Left lung (tissue), 10 donors: ENCODE measurements around the gene CTNNA1. TPM values are rescaled to one million over a fixed set of nuclear protein-coding genes. Genes with fewer than 3 reads are reported as not detected.

Experiments used
- ATAC-seq: fragments of 200-7000 bp; cut with Tn5 transposase; one replicate; pipeline ENCODE4 v1.9.1; 2020; ENCODE audit warnings: moderate library complexity
- DNase-seq, 4 donors: peaks; one replicate each; pipeline ENCODE4 v3.0.0-alpha.2; 2013 to 2020
- H3K27ac ChIP-seq, 2 donors: fragments of 200-600 bp; sonication (generic) in 1 of 2; one replicate each; pipeline versions ENCODE4 v1.5.0 to v1.8.0; 2020 to 2021
- H3K27me3 ChIP-seq, 2 donors: fragments of 200-600 bp; sonication (generic) in 1 of 2; one replicate each; pipeline versions ENCODE4 v1.5.0 to v1.8.0; 2020 to 2021
- H3K36me3 ChIP-seq, 2 donors: fragments of 200-600 bp; sonication (generic) in 1 of 2; one replicate each; pipeline versions ENCODE4 v1.5.0 to v1.8.0; 2020 to 2021
- H3K4me1 ChIP-seq, 2 donors: fragments of 200-600 bp; one replicate each; pipeline ENCODE4 v1.8.0; 2021
- H3K4me3 ChIP-seq, 2 donors: fragments of 200-600 bp; sonication (generic) in 1 of 2; one replicate each; pipeline versions ENCODE4 v1.5.0 to v1.8.0; 2020 to 2021; ENCODE audit warnings: mild to moderate bottlenecking in 1 of 2
- H3K9me3 ChIP-seq, 2 donors: fragments of 200-600 bp; sonication (generic) in 1 of 2; one replicate each; pipeline versions ENCODE4 v1.5.0 to v1.8.0; 2020 to 2021
- intact Hi-C, 2 donors: fragments of 100-400 bp; cut with DNase I; formaldehyde crosslinking; loops; one replicate each; pipeline versions ENCODE4 v1.11.2 to v1.14.2; 2022
- polyA plus RNA-seq, 6 donors: library from polyadenylated mRNA; unstranded; fragments of 120-200 nt; gene quantifications; one replicate each; pipeline ENCODE4 v1.2.1, GENCODE V29; 2013; ENCODE audit not compliant: insufficient read length in 6 of 6
- total RNA-seq, 2 donors: library from RNA; stranded (reverse); fragmentation: NEBNext Ultra II Directional; extraction: Animal tissue kit (Norgen Biotek cat#: 25700); gene quantifications; one replicate each; pipeline ENCODE4 v1.2.1, GENCODE V29; 2021
- TF ChIP-seq, protein P1 (sequence below), 2 donors: fragments of 200-600 bp; sonication (generic) in 1 of 2; IDR thresholded peaks; one replicate each; pipeline versions ENCODE4 v1.5.0 to v1.8.0; 2021; ENCODE audit warnings: antibody characterized with exemption in 2 of 2
- donor health status: DM: no; HTN: yes; CAD: no.
- donor health status: DM: no; HTN: no; CAD: no.

The CTNNA1 gene
- total and polyA plus RNA-seq, 8 donors = 309 to 443 (median 366) TPM

DNA sequence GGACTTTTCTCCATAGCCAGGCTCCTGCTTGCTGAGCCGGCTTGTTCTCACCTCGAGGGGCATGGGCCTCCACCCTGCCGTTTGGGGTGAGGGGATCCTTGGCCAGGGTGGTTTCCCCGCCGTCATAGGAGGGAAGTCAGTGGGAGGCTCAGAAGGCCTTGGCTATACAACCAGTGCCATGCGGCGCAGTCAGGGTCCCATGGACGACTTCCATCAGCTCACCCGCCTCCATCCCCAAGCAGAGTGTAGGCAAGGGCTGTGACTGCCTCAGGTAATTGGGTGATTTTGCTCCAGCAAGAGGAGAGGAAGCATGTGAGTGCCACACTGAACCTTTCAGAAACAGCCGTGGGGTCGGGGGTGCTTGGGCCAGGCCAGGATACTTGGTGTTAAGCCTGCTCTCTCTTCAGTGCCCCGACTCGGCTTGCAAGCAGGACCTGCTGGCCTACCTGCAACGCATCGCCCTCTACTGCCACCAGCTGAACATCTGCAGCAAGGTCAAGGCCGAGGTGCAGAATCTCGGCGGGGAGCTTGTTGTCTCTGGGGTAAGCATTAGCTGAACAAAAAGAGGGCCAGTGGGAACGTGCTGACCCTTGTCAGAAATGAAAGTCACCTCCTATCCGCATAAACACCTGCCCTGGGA lies 179.1 kb downstream of the CTNNA1 start:
- DNase-seq (peak in 1 of 4 donors; percentile 66), ATAC-seq (no peak)
- Histone ChIP-seq H3K27ac (no peak overlapping the region), H3K36me3 (peaks cover 0 to 90% of the 10 kb centered on the region in 2 donors), H3K4me1 (peaks cover 0 to 6% of the 10 kb centered on the region in 2 donors), H3K9me3 (no peaks in the 10 kb centered on the region), H3K27me3 (no peaks in the 10 kb centered on the region), H3K4me3 (no peak overlapping the region)
- TF ChIP-seq, protein P1, sequence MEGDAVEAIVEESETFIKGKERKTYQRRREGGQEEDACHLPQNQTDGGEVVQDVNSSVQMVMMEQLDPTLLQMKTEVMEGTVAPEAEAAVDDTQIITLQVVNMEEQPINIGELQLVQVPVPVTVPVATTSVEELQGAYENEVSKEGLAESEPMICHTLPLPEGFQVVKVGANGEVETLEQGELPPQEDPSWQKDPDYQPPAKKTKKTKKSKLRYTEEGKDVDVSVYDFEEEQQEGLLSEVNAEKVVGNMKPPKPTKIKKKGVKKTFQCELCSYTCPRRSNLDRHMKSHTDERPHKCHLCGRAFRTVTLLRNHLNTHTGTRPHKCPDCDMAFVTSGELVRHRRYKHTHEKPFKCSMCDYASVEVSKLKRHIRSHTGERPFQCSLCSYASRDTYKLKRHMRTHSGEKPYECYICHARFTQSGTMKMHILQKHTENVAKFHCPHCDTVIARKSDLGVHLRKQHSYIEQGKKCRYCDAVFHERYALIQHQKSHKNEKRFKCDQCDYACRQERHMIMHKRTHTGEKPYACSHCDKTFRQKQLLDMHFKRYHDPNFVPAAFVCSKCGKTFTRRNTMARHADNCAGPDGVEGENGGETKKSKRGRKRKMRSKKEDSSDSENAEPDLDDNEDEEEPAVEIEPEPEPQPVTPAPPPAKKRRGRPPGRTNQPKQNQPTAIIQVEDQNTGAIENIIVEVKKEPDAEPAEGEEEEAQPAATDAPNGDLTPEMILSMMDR (IDR thresholded peaks at IDR 0.05) = no peak
- intact Hi-C loops = no loop called here

- Histone ChIP-seq H3K36me3 (peaks cover 0 to 78% of the 10 kb centered on the region in 2 donors), H3K4me1 (no peaks in the 10 kb centered on the region), H3K27ac (no peak overlapping the region), H3K27me3 (no peaks in the 10 kb centered on the region), H3K9me3 (no peaks in the 10 kb centered on the region), H3K4me3 (no peak overlapping the region)
- ATAC-seq = no peak
- intact Hi-C loops = no loop called here
- no peak for DNase-seq
- TF ChIP-seq, protein P1 (IDR thresholded peaks at IDR 0.05) = no peak
These were observed 180.5 kb downstream of the CTNNA1 start for GRCh38 chr5:138933522-138934290.

DNA sequence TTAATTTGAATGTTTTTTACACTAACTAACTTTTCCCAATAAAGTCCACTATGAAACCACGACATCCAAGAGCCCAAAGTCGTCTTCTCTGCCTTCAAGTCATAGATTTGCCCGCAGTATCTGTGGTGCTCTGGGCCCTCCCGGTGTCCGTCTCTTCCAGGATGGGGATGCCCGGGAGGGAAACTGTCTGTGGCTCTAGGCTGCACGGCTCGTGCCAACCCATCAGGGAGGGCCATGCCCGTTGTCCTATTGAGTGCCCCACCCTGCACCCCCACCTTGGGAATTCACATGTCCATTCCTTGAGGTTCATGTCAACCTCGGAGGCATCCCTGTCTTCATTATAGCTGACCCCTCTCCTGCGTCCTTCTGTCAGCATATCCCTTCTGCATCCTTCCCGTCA lies 181.7 kb downstream of the CTNNA1 start:
- Histone ChIP-seq H3K9me3 (no peaks in the 10 kb centered on the region), H3K27me3 (no peaks in the 10 kb centered on the region), H3K4me3 (no peak overlapping the region), H3K36me3 (peaks cover 0 to 65% of the 10 kb centered on the region in 2 donors), H3K27ac (no peak overlapping the region), H3K4me1 (no peaks in the 10 kb centered on the region)
- TF ChIP-seq, protein P1 (IDR thresholded peaks at IDR 0.05) = no peak
- DNase-seq = peak in 1 of 4 donors; percentile 41
- no peak for ATAC-seq
- intact Hi-C loops = no loop called here

DNA sequence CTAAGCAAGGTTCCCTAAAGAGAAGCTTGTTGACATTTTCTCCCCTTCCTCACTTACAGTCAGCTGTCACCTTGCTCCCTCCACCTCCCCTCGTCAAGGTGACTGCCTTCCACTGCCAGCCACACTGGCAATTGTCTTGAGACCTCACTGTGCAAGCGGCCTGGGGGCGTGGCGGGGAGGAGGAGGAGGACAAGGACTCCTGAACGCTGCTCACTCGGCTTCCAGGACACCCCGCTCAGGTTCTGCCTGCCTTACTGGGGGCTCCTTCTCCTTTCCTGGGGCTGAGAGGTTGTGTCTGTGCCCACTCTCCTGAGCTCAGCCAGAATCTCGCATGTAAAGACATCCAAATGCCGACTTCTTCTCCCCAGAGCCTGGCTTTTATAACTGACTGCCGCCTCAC lies 182.2 kb downstream of the CTNNA1 start:
- no peaks in the 10 kb centered on the region for H3K9me3 ChIP-seq
- H3K27me3 ChIP-seq = no peaks in the 10 kb centered on the region
- DNase-seq (peak in 1 of 4 donors; percentile 69), ATAC-seq (no peak)
- H3K4me1 ChIP-seq = no peaks in the 10 kb centered on the region
- intact Hi-C loops = no loop called here
- peaks cover 0 to 60% of the 10 kb centered on the region in 2 donors for H3K36me3 ChIP-seq
- no peak overlapping the region for H3K27ac ChIP-seq
- TF ChIP-seq, protein P1 (IDR thresholded peaks at IDR 0.05) = no peak
- no peak overlapping the region for H3K4me3 ChIP-seq

DNA sequence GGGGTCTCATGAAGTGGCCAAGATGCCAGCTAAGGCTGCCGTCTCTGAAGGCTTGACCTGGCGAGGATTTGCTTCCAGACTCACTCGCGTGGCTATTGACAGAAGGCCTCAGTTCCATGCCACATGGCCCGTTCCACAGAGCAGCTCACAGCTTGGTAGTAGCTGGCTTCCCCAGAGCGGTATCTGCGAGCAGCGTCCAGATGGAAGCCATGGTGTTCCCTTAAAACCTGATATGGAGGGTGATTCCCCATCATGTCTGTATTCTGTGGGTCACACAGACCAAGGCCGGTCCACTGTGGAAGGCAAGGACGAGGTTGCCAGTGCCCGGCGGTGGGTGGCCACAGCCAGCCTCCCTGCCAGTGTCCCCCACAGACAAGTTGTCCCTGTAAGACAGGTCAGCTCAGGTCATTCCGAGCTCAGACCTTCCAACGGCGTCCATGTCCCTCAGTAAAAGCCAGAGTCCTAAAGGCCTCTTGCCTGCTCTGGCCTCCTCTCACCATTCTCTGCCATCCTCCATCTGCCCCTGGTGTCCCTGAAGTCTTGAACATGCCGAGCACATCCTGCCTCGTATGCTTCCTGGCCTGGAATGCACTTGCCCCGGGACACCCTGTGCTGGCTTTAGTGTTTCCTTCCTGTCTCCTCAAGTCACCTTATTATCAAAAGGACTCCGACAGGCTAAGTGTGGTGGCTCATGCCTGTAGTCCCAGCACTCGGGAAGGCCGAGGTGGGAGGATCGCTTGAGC lies 183.2 kb downstream of the CTNNA1 start:
- no peaks in the 10 kb centered on the region for H3K9me3 ChIP-seq
- H3K27ac ChIP-seq = peak overlapping the region in 1 of 2 donors; percentile 41
- DNase-seq (peak in 1 of 4 donors; percentile 52), ATAC-seq (peak; percentile 14)
- no peaks in the 10 kb centered on the region for H3K27me3 ChIP-seq
- H3K36me3 ChIP-seq = peaks cover 0 to 51% of the 10 kb centered on the region in 2 donors
- TF ChIP-seq, protein P1 (IDR thresholded peaks at IDR 0.05) = no peak
- H3K4me1 ChIP-seq = no peaks in the 10 kb centered on the region
- no peak overlapping the region for H3K4me3 ChIP-seq
- intact Hi-C loops = no loop called here
